Ovary (tissue), 3 donors: ENCODE results near the gene ADGRD1.

ENCODE experiments used
- CTCF ChIP-seq, 3 donors: fragments of 450-650 bp in 2 of 3; fragments of 200-600 bp in 1 of 3; IDR thresholded peaks; one replicate each; pipeline versions ENCODE4 v1.5.1 to v1.8.0; 2016 to 2022; ENCODE audit warnings: antibody characterized with exemption in 3 of 3, mild to moderate bottlenecking in 1 of 3
- POLR2A ChIP-seq: fragments of 450-650 bp; IDR thresholded peaks from one replicate; pipeline ENCODE4 v1.6.1; 2017; ENCODE audit warnings: antibody characterized with exemption, mild to moderate bottlenecking, moderate library complexity
- donor health status: DM: no; HTN: no; CAD: no.

- no peak for TF ChIP-seq CTCF (IDR thresholded peaks at IDR 0.05)
- no peak for TF ChIP-seq POLR2A
Measured at GRCh38 chr12:131055596-131056233, 102.0 kb downstream of the ADGRD1 start.
